GM12878 (cell line): ENCODE data around the gene TAX1BP1. TPM values are rescaled to one million over a fixed set of nuclear protein-coding genes. Genes with fewer than 3 reads are reported as not detected.

ENCODE experiments used
- ATAC-seq: fragments of 200-7000 bp; cut with Tn5 transposase; 3 replicates; pipeline ENCODE4 v1.9.1; 2020; ENCODE audit warnings: mild to moderate bottlenecking, moderate library complexity
- BruUV-seq: library from RNA; stranded (reverse); fragments of 400-500 nt; replicated peaks from 2 replicates; lab custom pipeline; 2021; lab: Mats Ljungman, UMichigan
- CTCF ChIA-PET: fragments of 300-600 bp; sonication (Branson Sonifier 250); formaldehyde crosslinking; extraction: SDS; loops from one replicate; lab custom pipeline; 2021; ENCODE audit warnings: inconsistent platforms; lab: Yijun Ruan, JAX
- POLR2A ChIA-PET: fragments of 350-600 bp; formaldehyde crosslinking; extraction: SDS; loops from one replicate; lab custom pipeline; 2021; ENCODE audit warnings: inconsistent platforms; lab: Charles Lee
- RAD21 ChIA-PET: fragments of 300-600 bp; sonication (Branson Sonifier 250); formaldehyde crosslinking; loops from one replicate; lab custom pipeline; 2023; ENCODE audit warnings: antibody characterized with exemption; ENCODE audit not compliant: unreplicated experiment; lab: Charles Lee
- SMC1A ChIA-PET: fragments of 300-600 bp; sonication (Branson Sonifier 250); formaldehyde crosslinking; loops from one replicate; lab custom pipeline; 2023; ENCODE audit not compliant: unreplicated experiment, uncharacterized antibody; lab: Charles Lee
- DNase-seq: peaks from one replicate; pipeline ENCODE4 v3.0.0-alpha.2; 2011; ENCODE audit warnings: low read depth, low spot score
- FAIRE-seq: peaks from 3 replicates; lab custom pipeline; 2011; peaks lifted over from hg19 to GRCh38; lab: Jason Lieb, UNC
- H2AFZ ChIP-seq: 2 replicates; pipeline ENCODE4 v1.6.0; 2011; ENCODE audit warnings: low read depth, low read length, control low read depth; ENCODE audit not compliant: control insufficient read depth
- H3K27ac ChIP-seq: 2 replicates; pipeline ENCODE4 v1.5.1; 2011; ENCODE audit warnings: control low read depth; ENCODE audit not compliant: control insufficient read depth, insufficient read depth
- H3K27me3 ChIP-seq, 2 experiments: replicated peaks in 1 of 2; 2 replicates each; pipeline versions ENCODE4 v1.6.0 to v1.6.1; 2011; ENCODE audit warnings: low read length in 1 of 2; ENCODE audit not compliant: control insufficient read depth in 2 of 2, insufficient read depth in 2 of 2
- H3K36me3 ChIP-seq, 2 experiments: 2 replicates each; pipeline ENCODE4 v1.5.1; 2011; ENCODE audit warnings: low read length in 1 of 2; ENCODE audit not compliant: control insufficient read depth in 2 of 2, insufficient read depth in 2 of 2
- H3K4me1 ChIP-seq: 2 replicates; pipeline ENCODE4 v1.6.1; 2011; ENCODE audit warnings: mild to moderate bottlenecking, low read length, moderate library complexity, mixed read lengths; ENCODE audit not compliant: control insufficient read depth, insufficient read depth
- H3K4me2 ChIP-seq: 2 replicates; pipeline ENCODE4 v1.6.0; 2011; ENCODE audit warnings: control low read depth; ENCODE audit not compliant: control insufficient read depth, insufficient read depth
- H3K4me3 ChIP-seq: fragments of 200-600 bp; sonication (generic); 2 replicates; pipeline ENCODE4 v1.5.1; 2016
- H3K79me2 ChIP-seq: 2 replicates; pipeline ENCODE4 v1.6.0; 2011; ENCODE audit warnings: low read length; ENCODE audit not compliant: control insufficient read depth, insufficient read depth
- H3K9ac ChIP-seq: 2 replicates; pipeline ENCODE4 v1.8.0; 2011; ENCODE audit warnings: low read length, control low read depth, mixed read lengths; ENCODE audit not compliant: control insufficient read depth, insufficient read depth
- H3K9me3 ChIP-seq: replicated peaks from 3 replicates; pipeline ENCODE4 v1.5.1; 2011; ENCODE audit warnings: mild to moderate bottlenecking, low read length; ENCODE audit not compliant: control insufficient read depth, insufficient read depth
- H4K20me1 ChIP-seq: 2 replicates; pipeline ENCODE4 v1.6.0; 2011; ENCODE audit not compliant: control insufficient read depth, insufficient read depth
- BACH1 ChIP-seq: fragments of 450-650 bp; IDR thresholded peaks from 2 replicates; pipeline ENCODE4 v1.6.1; 2017; ENCODE audit warnings: mild to moderate bottlenecking, borderline replicate concordance
- BCL11A ChIP-seq: IDR thresholded peaks from 2 replicates; pipeline ENCODE4 v1.6.1; 2011; ENCODE audit warnings: low read depth, low read length
- CHD1 ChIP-seq: IDR thresholded peaks from 2 replicates; pipeline ENCODE4 v1.6.1; 2012; ENCODE audit warnings: low read depth, low read length, improper control_type of control experiment
- CUX1 ChIP-seq: IDR thresholded peaks from 2 replicates; pipeline ENCODE4 v1.6.1; 2012; ENCODE audit warnings: improper control_type of control experiment, low read depth, low read length; ENCODE audit not compliant: insufficient replicate concordance
- EGR1 ChIP-seq, 2 experiments: IDR thresholded peaks; 1 replicate in 1 of 2; 2 replicates in 1 of 2; pipeline ENCODE4 v1.6.1; 2011 to 2012; ENCODE audit warnings: low read depth in 2 of 2, low read length in 2 of 2, borderline replicate concordance in 1 of 2, mild to moderate bottlenecking in 1 of 2, moderate library complexity in 1 of 2
- HDAC2 ChIP-seq: fragments of 200-600 bp; sonication (generic); IDR thresholded peaks from 2 replicates; pipeline ENCODE4 v1.6.1; 2017
- MXI1 ChIP-seq: fragments of 150-350 bp; IDR thresholded peaks from 2 replicates; pipeline ENCODE4 v1.6.1; 2011; ENCODE audit warnings: low read depth, mild to moderate bottlenecking, inconsistent platforms, low read length, improper control_type of control experiment
- NBN ChIP-seq: fragments of 450-650 bp; IDR thresholded peaks from 2 replicates; pipeline ENCODE4 v1.6.1; 2016
- PML ChIP-seq: IDR thresholded peaks from 2 replicates; pipeline ENCODE4 v1.6.1; 2012; ENCODE audit warnings: low read length, inconsistent platforms
- POLR2AphosphoS2 ChIP-seq: IDR thresholded peaks from 2 replicates; pipeline ENCODE4 v1.6.1; 2011; ENCODE audit warnings: low read depth, mild to moderate bottlenecking, low read length, improper control_type of control experiment, moderate library complexity
- RFX5 ChIP-seq: IDR thresholded peaks from 2 replicates; pipeline ENCODE4 v1.6.1; 2011; ENCODE audit warnings: low read depth, low read length, improper control_type of control experiment
- SKIL ChIP-seq: fragments of 450-650 bp; IDR thresholded peaks from 2 replicates; pipeline ENCODE4 v1.6.1; 2017; ENCODE audit warnings: mild to moderate bottlenecking, low read depth, inconsistent platforms; ENCODE audit not compliant: poor library complexity, severe bottlenecking
- SMARCA5 ChIP-seq: fragments of 450-650 bp; IDR thresholded peaks from 2 replicates; pipeline ENCODE4 v1.6.1; 2017; ENCODE audit warnings: mild to moderate bottlenecking
- SREBF2 ChIP-seq: IDR thresholded peaks from 2 replicates; pipeline ENCODE4 v1.6.1; 2012; ENCODE audit warnings: mild to moderate bottlenecking, low read length
- SRF ChIP-seq, 2 experiments: IDR thresholded peaks; 2 replicates each; pipeline ENCODE4 v1.6.1; 2011; ENCODE audit warnings: low read depth in 2 of 2, low read length in 2 of 2, mild to moderate bottlenecking in 1 of 2, moderate library complexity in 1 of 2
- STAT3 ChIP-seq: IDR thresholded peaks from 2 replicates; pipeline ENCODE4 v1.6.1; 2011; ENCODE audit warnings: low read depth, low read length, improper control_type of control experiment
- TARDBP ChIP-seq: IDR thresholded peaks from 2 replicates; pipeline ENCODE4 v1.6.1; 2016; ENCODE audit warnings: borderline replicate concordance
- WGBS: methylation state at CpG from one replicate; pipeline ENCODE4 v1.1.6; 2016; ENCODE audit warnings: low lambda C conversion rate; ENCODE audit not compliant: insufficient replicate concordance, insufficient coverage; ENCODE audit errors: missing lambda C conversion rate; 5-methylcytosine and 5-hydroxymethylcytosine counted together
- in situ Hi-C: fragments of 300-500 bp; cut with MboI; formaldehyde crosslinking; loops from 9 replicates; pipeline ENCODE4 v1.14.3; 2018; ENCODE audit warnings: mixed read lengths
- intact Hi-C: fragments of 100-400 bp; cut with micrococcal nuclease; formaldehyde crosslinking; loops from one replicate; pipeline ENCODE4 v1.14.2; 2022; ENCODE audit not compliant: unreplicated experiment
- polyA plus RNA-seq, 11 experiments: library from polyadenylated mRNA; depleted of rRNA in 4 of 11; unstranded in 6 of 11; stranded (reverse) in 5 of 11; fragments of >200 nt; fragmentation: Nextera tagmentation in 4 of 11; fragmentation: Illumina TruSeq in 1 of 11; extraction: Ambion mirVana in 4 of 11; extraction: Trizol in 1 of 11; gene quantifications; 1 replicate in 1 of 11; 2 replicates in 10 of 11; pipeline versions ENCODE4 v1.2.1 to v1.2.3, GENCODE V29; 2011 to 2016; ENCODE audit warnings: inconsistent platforms in 2 of 11, missing spikeins in 2 of 11, low read depth in 1 of 11
- total RNA-seq, 4 experiments: library from RNA; depleted of rRNA in 3 of 4; stranded (reverse); fragments of >200 nt in 3 of 4; fragmentation: Illumina TruSeq in 1 of 4; extraction: Trizol in 1 of 4; gene quantifications; 2 replicates each; pipeline versions ENCODE4 v1.2.1 to v1.2.3, GENCODE V29; 2013 to 2021
- TF ChIP-seq, protein P1 (sequence below): IDR thresholded peaks from 2 replicates; pipeline ENCODE4 v1.6.1; 2011; ENCODE audit warnings: low read depth, low read length, improper control_type of control experiment, borderline replicate concordance

The TAX1BP1 gene
- total and polyA plus RNA-seq, 10 of the 15 experiments (the other 5 are each of a cell fraction or from before 2014, with no cell fraction given): 30.8 to 105 (median 52.0) TPM

GRCh38 chr7:27795977-27796376, 56.0 kb downstream of the TAX1BP1 start:
- no TSS peak for BruUV-seq
- no peak overlapping the region for H3K4me2 ChIP-seq
- intact Hi-C loops (no loop called here), in situ Hi-C loops (no loop called here)
- no peaks in the 10 kb centered on the region for H4K20me1 ChIP-seq
- TF ChIP-seq EGR1 (IDR thresholded peaks at IDR 0.05; ENCODE audit: borderline replicate concordance in 1 of 2, low read depth in 2 of 2, low read length in 2 of 2): no peak
- no peak for TF ChIP-seq CHD1
- TF ChIP-seq HDAC2: no peak
- no peak for TF ChIP-seq SMARCA5
- TF ChIP-seq, protein P1, sequence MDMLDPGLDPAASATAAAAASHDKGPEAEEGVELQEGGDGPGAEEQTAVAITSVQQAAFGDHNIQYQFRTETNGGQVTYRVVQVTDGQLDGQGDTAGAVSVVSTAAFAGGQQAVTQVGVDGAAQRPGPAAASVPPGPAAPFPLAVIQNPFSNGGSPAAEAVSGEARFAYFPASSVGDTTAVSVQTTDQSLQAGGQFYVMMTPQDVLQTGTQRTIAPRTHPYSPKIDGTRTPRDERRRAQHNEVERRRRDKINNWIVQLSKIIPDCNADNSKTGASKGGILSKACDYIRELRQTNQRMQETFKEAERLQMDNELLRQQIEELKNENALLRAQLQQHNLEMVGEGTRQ: no peak
- no peak for TF ChIP-seq SRF (IDR thresholded peaks at IDR 0.05; ENCODE audit: low read depth in 2 of 2, low read length in 2 of 2)
- no peak for TF ChIP-seq BCL11A
- TF ChIP-seq NBN: no peak
- TF ChIP-seq CUX1: no peak
- TF ChIP-seq SREBF2: no peak
- no peak for TF ChIP-seq RFX5
- TF ChIP-seq SKIL: no peak
- TF ChIP-seq PML: no peak
- no peak for TF ChIP-seq MXI1
- TF ChIP-seq BACH1: no peak
- no peak for TF ChIP-seq TARDBP
- TF ChIP-seq POLR2AphosphoS2: no peak
- TF ChIP-seq STAT3: no peak
- ChIA-PET RAD21 (no interaction called here), POLR2A (no interaction called here), CTCF (no interaction called here), SMC1A (no interaction called here)
- no peaks in the 10 kb centered on the region for H3K79me2 ChIP-seq
- no peak for FAIRE-seq
- ATAC-seq: no peak
- H2AFZ ChIP-seq: no peak overlapping the region
- no peak overlapping the region for H3K4me3 ChIP-seq
- H3K27ac ChIP-seq: no peak overlapping the region
- no peaks in the 10 kb centered on the region for H3K27me3 ChIP-seq
- no peaks in the 10 kb centered on the region for H3K4me1 ChIP-seq
- DNase-seq: no peak
- 95% methylated on average over 1 of the region's 1 CpG for WGBS
- H3K9me3 ChIP-seq: no peaks in the 10 kb centered on the region
- H3K9ac ChIP-seq: no peak overlapping the region
- H3K36me3 ChIP-seq: peaks cover 0 to 7% of the 10 kb centered on the region in 2 experiments
